ENCODE data around the gene ZGPAT. TPM values are rescaled to one million over a fixed set of nuclear protein-coding genes. Genes with fewer than 3 reads are reported as not detected.
A peak's percentile ranks its signal among the peaks of the same experiment; 100 is the strongest.

The ZGPAT gene
- total and polyA plus RNA-seq, 2 of the 13 experiments (the other 11 are each of a cell fraction or from before 2014, with no cell fraction given): 23.0 to 41.9 TPM

- TF ChIP-seq ARNT (IDR thresholded peaks at IDR 0.05) (no peak), ZBTB1 (CRISPR knock-in tag; IDR thresholded peaks at IDR 0.05; ENCODE audit: borderline replicate concordance) (peak; percentile 48; the same call in 1 of the 2 replicates), SMAD1 (CRISPR knock-in tag; IDR thresholded peaks at IDR 0.05; ENCODE audit: borderline replicate concordance, low read depth) (peak; percentile 88), NFYC (CRISPR knock-in tag; IDR thresholded peaks at IDR 0.05) (no peak), ZNF839 (CRISPR knock-in tag; IDR thresholded peaks at IDR 0.05; ENCODE audit: borderline replicate concordance) (peak; percentile 25; the same call in 1 of the 2 replicates), ZNF124 (CRISPR knock-in tag; IDR thresholded peaks at IDR 0.05) (no peak), ZNF318 (CRISPR knock-in tag; IDR thresholded peaks at IDR 0.05) (peak; percentile 93; the same call in 1 of the 2 replicates), TMF1 (CRISPR knock-in tag; IDR thresholded peaks at IDR 0.05; ENCODE audit: low read depth) (no peak), ZNF781 (CRISPR knock-in tag; IDR thresholded peaks at IDR 0.05; ENCODE audit: borderline replicate concordance, not compliant biosample characterization) (no peak), KAT2B (IDR thresholded peaks at IDR 0.05; ENCODE audit: borderline replicate concordance, low read depth, low read length) (no peak), PAXIP1 (CRISPR knock-in tag; conservative IDR thresholded peaks at IDR 0.05) (peak; percentile 92), TEAD2 (CRISPR knock-in tag; IDR thresholded peaks at IDR 0.05) (0 out of 2 replicates have a peak, but pooled peaks have one; percentile 81), ZNF12 (CRISPR knock-in tag; IDR thresholded peaks at IDR 0.05) (no peak; the same call in none of the 2 replicates), ZNF816 (CRISPR knock-in tag; IDR thresholded peaks at IDR 0.05; ENCODE audit: borderline replicate concordance) (peak; percentile 90), HIC2 (CRISPR knock-in tag; IDR thresholded peaks at IDR 0.05; ENCODE audit: low read depth) (peak; percentile 94)
These were observed 31.6 kb downstream of the ZGPAT start, which contains the start of gene SLC2A4RG (continued) for GRCh38 chr20:63739130-63740069.
